HG02623 (cell line): ENCODE data around the gene COL24A1.
"Not testable (repeated sequence)": the region's sequence is repeated elsewhere in the genome, so short reads cannot be mapped to it uniquely, and the experiment has no call there.

Experiments used
- ATAC-seq: cut with Tn5 transposase; IDR thresholded peaks from one replicate; pipeline ENCODE4 v1.9.1; 2021; ENCODE audit warnings: moderate library complexity; ENCODE audit not compliant: unreplicated experiment

Gene COL24A1

GRCh38 chr1:86153836-86154235 is 2.7 kb downstream of the COL24A1 start:
- ATAC-seq: no peak

GRCh38 chr1:86152887-86153286 is 3.7 kb downstream of the COL24A1 start:
- ATAC-seq: no peak

DNA sequence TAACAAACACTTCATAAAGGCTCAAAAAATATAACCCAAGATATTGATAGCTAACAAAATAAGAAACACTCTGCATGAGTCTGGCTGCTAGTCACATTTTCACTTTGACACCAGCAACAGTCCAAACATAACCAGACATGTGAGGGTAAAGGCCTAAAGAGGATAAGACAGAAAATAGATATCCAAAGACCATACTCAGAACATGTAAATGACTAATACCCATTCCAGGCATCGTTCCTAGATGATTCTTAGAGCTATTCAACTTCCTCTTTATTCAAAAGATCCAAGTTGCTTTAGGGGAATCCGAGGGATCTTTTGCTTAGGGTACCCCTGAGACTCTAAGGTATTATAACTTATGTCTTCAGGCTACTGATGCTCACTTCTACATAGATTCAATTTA is 5.1 kb downstream of the COL24A1 start:
- no peak for ATAC-seq

DNA sequence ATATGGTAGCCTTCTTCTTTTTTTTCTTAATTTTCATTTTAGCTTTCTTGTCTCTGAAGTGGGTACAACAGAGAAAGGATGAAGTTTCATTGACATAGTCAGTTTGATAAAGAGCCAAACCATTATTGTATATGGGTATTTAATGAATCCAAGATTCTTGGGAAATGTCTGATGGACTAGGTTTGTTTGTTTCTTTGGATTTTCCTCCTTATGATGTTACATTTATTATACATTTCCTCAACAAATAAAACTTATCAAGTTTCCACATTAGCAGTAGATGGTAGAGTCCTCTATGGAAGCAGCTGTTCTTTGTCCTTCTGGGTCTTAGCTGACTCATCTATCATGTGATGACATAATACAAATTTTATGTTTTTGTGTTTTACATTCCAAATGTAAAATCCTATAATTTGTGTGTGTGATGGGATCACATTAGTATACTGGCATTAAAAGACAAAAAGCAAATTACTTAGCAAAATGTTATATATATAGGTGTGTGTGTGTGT is 6.0 kb downstream of the COL24A1 start:
- no peak for ATAC-seq

DNA sequence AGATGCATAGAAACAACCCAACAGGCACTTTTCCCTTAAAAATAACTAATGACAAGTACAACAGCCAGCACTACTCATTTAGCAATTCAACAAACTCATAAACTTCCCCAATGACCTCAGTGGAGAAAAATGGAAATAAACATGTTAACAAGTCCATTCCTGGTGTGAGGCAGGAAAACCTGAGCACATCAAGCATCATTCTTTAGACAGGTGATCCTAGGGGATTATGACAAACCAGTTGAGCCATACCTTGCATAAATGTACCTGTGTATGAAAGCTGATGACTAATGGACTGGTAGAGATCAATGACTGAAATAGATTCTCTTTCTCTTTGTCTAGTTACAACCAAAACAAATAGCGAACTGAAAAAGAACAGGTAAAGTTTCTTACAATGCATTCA is 7.0 kb downstream of the COL24A1 start:
- no peak for ATAC-seq

DNA sequence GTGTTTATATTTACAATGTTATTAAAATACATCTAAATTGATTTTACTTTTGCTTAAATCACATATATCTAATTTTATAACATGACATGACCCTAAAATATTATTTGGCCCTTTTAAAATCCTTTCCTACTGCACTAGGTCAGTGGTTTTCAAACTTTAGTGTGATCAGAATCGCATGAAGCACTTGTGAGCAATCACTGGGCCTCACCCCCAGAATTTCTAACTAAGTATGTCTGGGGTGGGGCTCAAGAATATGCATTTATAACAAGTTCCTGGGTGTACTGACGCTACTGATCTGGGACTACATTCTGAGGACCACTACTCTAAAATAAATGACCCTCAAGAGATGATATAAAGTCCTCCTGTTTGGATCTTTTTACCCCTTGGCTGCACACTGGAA is 8.8 kb downstream of the COL24A1 start:
- no peak for ATAC-seq

GRCh38 chr1:86146566-86146965 is 10.0 kb downstream of the COL24A1 start:
- no peak for ATAC-seq

- ATAC-seq: no peak
These were observed 16.2 kb downstream of the COL24A1 start for GRCh38 chr1:86140281-86140880.

DNA sequence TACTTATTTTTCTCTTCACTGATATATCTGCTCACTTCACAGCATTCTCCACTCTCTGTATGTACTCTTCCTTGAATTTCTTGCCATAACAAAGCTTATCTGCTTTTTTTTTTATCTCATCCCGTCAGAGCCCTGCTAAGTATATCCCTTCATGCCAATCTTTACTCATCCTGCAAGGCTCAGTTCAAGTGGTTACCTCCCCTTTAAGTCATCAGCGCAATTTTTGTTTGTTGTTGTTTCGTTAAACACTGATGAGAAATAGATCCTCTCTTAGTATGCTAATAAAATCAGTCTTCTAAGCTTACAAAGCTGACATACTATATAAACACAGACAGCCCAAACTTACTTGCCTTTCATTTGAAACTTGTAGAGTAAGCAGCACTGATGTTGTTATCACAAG is 17.8 kb downstream of the COL24A1 start:
- no peak for ATAC-seq

GRCh38 chr1:86137436-86137835 is 19.1 kb downstream of the COL24A1 start:
- ATAC-seq: no peak

- ATAC-seq: no peak
These were observed 37.3 kb downstream of the COL24A1 start for GRCh38 chr1:86119214-86119764.

GRCh38 chr1:86114816-86115400 is 41.7 kb downstream of the COL24A1 start:
- no peak for ATAC-seq

DNA sequence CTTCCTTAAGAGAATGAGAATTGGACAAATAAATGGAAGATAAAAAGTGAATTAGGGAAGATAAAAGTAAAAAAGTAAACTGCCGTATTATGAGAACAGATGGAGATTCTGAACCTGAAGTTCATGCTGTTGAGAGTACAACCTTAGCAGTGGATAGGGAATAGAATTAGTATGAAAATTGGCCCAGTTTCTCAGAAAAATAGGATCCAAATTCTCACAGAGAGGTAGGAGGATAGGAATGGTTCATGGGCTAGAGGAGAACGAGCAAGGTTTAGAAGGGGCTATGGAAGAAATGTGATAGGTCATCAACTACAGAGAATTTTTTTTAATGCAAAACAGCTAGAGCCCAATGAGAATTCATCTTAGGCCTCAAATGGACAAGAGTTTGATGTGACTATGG is 42.3 kb downstream of the COL24A1 start:
- no peak for ATAC-seq

GRCh38 chr1:86111590-86111989 is 45.0 kb downstream of the COL24A1 start:
- not testable (repeated sequence) for ATAC-seq

GRCh38 chr1:86110451-86111129 is 46.0 kb downstream of the COL24A1 start:
- no peak for ATAC-seq

GRCh38 chr1:86105533-86105866 is 51.1 kb downstream of the COL24A1 start:
- no peak for ATAC-seq

GRCh38 chr1:86104606-86105532 is 51.7 kb downstream of the COL24A1 start:
- no peak for ATAC-seq

GRCh38 chr1:86101616-86102015 is 55.0 kb downstream of the COL24A1 start:
- ATAC-seq: no peak

- ATAC-seq: no peak
These were observed 56.2 kb downstream of the COL24A1 start for GRCh38 chr1:86100401-86100800.

- ATAC-seq: no peak
These were observed 66.8 kb downstream of the COL24A1 start for GRCh38 chr1:86089765-86090164.
